ENCODE results near the gene DYNC2H1.

Gene DYNC2H1

GRCh38 chr11:103272876-103273275, 163.7 kb downstream of the DYNC2H1 start:
- Mint-ChIP-seq H3K9me3 (peaks cover 2% of the 10 kb centered on the region), H3K4me3 (no peak overlapping the region), H3K27me3 (no peaks in the 10 kb centered on the region), H3K27ac (no peak overlapping the region), H3K4me1 (no peaks in the 10 kb centered on the region), H3K36me3 (no peaks in the 10 kb centered on the region)
- DNase-seq (ENCODE audit: low spot score in 2 of 2) (no peak), ATAC-seq (ENCODE audit: low read depth) (no peak)

- Mint-ChIP-seq H3K9me3 (peaks cover 2% of the 10 kb centered on the region), H3K36me3 (no peaks in the 10 kb centered on the region), H3K4me3 (no peak overlapping the region), H3K27ac (no peak overlapping the region), H3K4me1 (no peaks in the 10 kb centered on the region), H3K27me3 (no peaks in the 10 kb centered on the region)
- DNase-seq (ENCODE audit: low spot score in 2 of 2) (no peak), ATAC-seq (ENCODE audit: low read depth) (no peak)
Observed at GRCh38 chr11:103274025-103274424, 164.8 kb downstream of the DYNC2H1 start.

- no peak overlapping the region for H3K27ac Mint-ChIP-seq
- no peaks in the 10 kb centered on the region for H3K9me3 Mint-ChIP-seq
- H3K4me3 Mint-ChIP-seq: no peak overlapping the region
- no peak for DNase-seq (ENCODE audit: low spot score in 2 of 2)
- H3K27me3 Mint-ChIP-seq: no peaks in the 10 kb centered on the region
- ATAC-seq (ENCODE audit: low read depth): no peak
- no peaks in the 10 kb centered on the region for H3K36me3 Mint-ChIP-seq
- H3K4me1 Mint-ChIP-seq: no peaks in the 10 kb centered on the region
Observed at GRCh38 chr11:103279821-103280220, 170.6 kb downstream of the DYNC2H1 start.

- H3K27ac Mint-ChIP-seq: no peak overlapping the region
- no peaks in the 10 kb centered on the region for H3K9me3 Mint-ChIP-seq
- H3K36me3 Mint-ChIP-seq: no peaks in the 10 kb centered on the region
- H3K4me1 Mint-ChIP-seq: no peaks in the 10 kb centered on the region
- DNase-seq (ENCODE audit: low spot score in 2 of 2): no peak
- no peak for ATAC-seq (ENCODE audit: low read depth)
- no peaks in the 10 kb centered on the region for H3K27me3 Mint-ChIP-seq
- no peak overlapping the region for H3K4me3 Mint-ChIP-seq
Observed at GRCh38 chr11:103281301-103281700, 172.1 kb downstream of the DYNC2H1 start.

DNA sequence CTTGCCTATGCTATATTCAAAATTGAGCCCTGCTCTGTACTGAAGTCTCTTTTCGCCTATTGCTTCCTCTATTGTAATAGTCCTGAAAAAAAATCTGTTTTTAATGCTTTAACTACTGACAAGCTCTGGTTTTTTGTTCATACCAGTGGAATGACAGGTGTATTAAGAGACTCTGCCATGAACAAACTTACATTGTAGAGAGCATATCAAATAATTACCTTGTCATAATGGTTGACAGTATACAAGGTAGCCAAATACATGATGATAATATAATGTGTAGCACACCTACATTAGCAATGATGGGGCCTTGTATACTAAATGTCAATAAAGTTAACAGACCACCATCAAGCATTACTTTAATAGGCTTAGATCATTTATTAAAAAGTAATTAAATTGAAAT, 175.0 kb downstream of the DYNC2H1 start:
- H3K27me3 Mint-ChIP-seq: no peaks in the 10 kb centered on the region
- H3K4me1 Mint-ChIP-seq: no peaks in the 10 kb centered on the region
- H3K9me3 Mint-ChIP-seq: no peaks in the 10 kb centered on the region
- ATAC-seq (ENCODE audit: low read depth): no peak
- DNase-seq (ENCODE audit: low spot score in 2 of 2): no peak
- H3K36me3 Mint-ChIP-seq: peaks cover 8% of the 10 kb centered on the region
- no peak overlapping the region for H3K4me3 Mint-ChIP-seq
- H3K27ac Mint-ChIP-seq: no peak overlapping the region

- no peaks in the 10 kb centered on the region for H3K4me1 Mint-ChIP-seq
- H3K27me3 Mint-ChIP-seq: no peaks in the 10 kb centered on the region
- DNase-seq (ENCODE audit: low spot score in 2 of 2) (no peak), ATAC-seq (ENCODE audit: low read depth) (no peak)
- no peak overlapping the region for H3K27ac Mint-ChIP-seq
- peaks cover 11% of the 10 kb centered on the region for H3K36me3 Mint-ChIP-seq
- no peak overlapping the region for H3K4me3 Mint-ChIP-seq
- H3K9me3 Mint-ChIP-seq: peaks cover 26% of the 10 kb centered on the region
Observed at GRCh38 chr11:103294516-103294915, 185.3 kb downstream of the DYNC2H1 start.

GRCh38 chr11:103295704-103296103, 186.5 kb downstream of the DYNC2H1 start:
- Mint-ChIP-seq H3K27ac (no peak overlapping the region), H3K9me3 (peaks cover 26% of the 10 kb centered on the region), H3K4me3 (no peak overlapping the region), H3K36me3 (peaks cover 11% of the 10 kb centered on the region), H3K27me3 (no peaks in the 10 kb centered on the region), H3K4me1 (no peaks in the 10 kb centered on the region)
- ATAC-seq (ENCODE audit: low read depth) (no peak), DNase-seq (ENCODE audit: low spot score in 2 of 2) (no peak)

DNA sequence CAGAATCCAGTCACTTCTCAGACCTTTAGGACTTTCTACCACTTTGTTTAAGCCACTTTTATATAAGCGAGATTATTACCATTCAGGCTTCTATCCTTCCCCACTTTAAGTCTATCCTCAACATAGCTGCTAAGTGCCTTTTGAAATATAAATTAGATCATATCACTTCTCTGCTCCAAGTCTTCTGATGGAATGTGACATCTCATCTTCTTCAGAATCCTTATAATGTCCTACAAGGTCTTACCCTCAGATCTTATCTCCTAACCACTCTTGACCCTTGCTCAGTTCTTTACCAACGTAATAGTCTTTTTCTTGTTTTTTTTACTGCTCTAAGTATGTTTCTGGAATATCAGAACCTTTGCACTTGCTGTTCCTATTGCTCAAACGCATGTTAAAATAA, 188.7 kb downstream of the DYNC2H1 start:
- Mint-ChIP-seq H3K36me3 (peaks cover 11% of the 10 kb centered on the region), H3K27me3 (no peaks in the 10 kb centered on the region), H3K4me1 (no peaks in the 10 kb centered on the region), H3K27ac (no peak overlapping the region), H3K9me3 (peaks cover 19% of the 10 kb centered on the region), H3K4me3 (no peak overlapping the region)
- ATAC-seq (ENCODE audit: low read depth): no peak
- no peak for DNase-seq (ENCODE audit: low spot score in 2 of 2)

DNA sequence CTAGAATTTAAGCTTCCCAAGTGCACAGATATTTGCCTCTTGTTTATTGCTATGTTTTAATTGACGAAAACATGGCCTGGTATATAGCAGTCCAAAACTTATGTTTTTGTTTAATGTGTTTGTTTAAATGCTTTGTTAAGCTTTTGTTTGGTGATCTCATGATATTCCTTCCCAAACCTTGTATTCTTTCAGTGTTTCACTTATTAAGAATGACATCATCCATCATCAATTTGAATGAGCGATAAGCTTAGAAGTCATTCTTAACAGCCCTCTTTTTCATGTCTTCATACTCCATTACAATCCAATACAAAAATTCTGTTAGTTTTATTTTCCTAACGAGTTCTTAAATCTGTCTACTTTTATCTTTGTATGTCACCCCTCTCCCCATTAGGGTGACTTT, 206.0 kb downstream of the DYNC2H1 start:
- no peak overlapping the region for H3K4me3 Mint-ChIP-seq
- no peak for DNase-seq (ENCODE audit: low spot score in 2 of 2)

DNA sequence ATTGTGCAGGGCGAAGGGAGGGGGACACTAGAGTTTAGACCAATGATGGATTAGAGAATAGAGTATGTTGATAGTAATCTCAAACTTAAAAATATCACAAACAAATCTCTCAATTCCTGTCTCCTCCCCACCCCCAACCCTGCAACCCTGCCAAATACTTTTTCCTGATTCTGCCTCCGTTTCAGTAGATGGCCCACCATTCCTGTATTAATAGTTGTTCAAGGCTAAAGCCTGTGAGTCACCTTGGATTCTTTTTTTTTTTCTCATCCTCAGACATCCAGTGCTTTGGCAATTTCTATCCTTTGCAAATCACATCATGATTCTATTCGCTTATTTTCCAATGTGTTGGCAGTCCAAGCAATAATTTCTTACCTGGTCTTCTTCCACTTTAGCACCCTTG, 207.9 kb downstream of the DYNC2H1 start:
- no peaks in the 10 kb centered on the region for H3K27me3 Mint-ChIP-seq
- DNase-seq (ENCODE audit: low spot score in 2 of 2) (no peak), ATAC-seq (ENCODE audit: low read depth) (no peak)
- peaks cover 2% of the 10 kb centered on the region for H3K36me3 Mint-ChIP-seq
- H3K9me3 Mint-ChIP-seq: no peaks in the 10 kb centered on the region
- no peak overlapping the region for H3K4me3 Mint-ChIP-seq
- H3K27ac Mint-ChIP-seq: no peak overlapping the region
- H3K4me1 Mint-ChIP-seq: no peaks in the 10 kb centered on the region

More for the DNA sequence above, 206.0 kb downstream of the DYNC2H1 start:
- no peak for ATAC-seq (ENCODE audit: low read depth)
- Mint-ChIP-seq H3K36me3 (peaks cover 2% of the 10 kb centered on the region), H3K27me3 (no peaks in the 10 kb centered on the region), H3K27ac (no peak overlapping the region), H3K4me1 (no peaks in the 10 kb centered on the region), H3K9me3 (no peaks in the 10 kb centered on the region)

DNA sequence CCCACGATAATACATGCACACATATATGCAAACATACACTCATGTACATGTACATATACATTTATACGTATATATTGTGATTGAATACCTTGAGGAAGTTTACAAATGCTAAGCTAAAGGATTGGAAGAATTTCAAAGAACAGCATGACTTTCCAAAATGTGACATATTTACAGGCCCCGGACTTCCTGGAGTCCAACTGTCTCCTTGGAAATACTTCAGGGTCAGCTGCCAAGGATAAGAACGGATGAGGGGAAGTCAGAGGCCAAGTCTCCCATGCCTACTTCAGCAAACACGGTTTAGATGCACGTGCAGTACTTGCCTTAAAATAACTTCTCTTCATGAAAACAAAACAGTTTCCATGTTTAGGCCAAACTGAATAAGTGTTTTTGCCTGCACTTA, 213.6 kb downstream of the DYNC2H1 start:
- H3K27me3 Mint-ChIP-seq: no peaks in the 10 kb centered on the region
- H3K9me3 Mint-ChIP-seq: no peaks in the 10 kb centered on the region
- no peak overlapping the region for H3K4me3 Mint-ChIP-seq
- H3K27ac Mint-ChIP-seq: no peak overlapping the region
- peaks cover 5% of the 10 kb centered on the region for H3K36me3 Mint-ChIP-seq
- DNase-seq (ENCODE audit: low spot score in 2 of 2): no peak
- no peak for ATAC-seq (ENCODE audit: low read depth)
- peaks cover 7% of the 10 kb centered on the region for H3K4me1 Mint-ChIP-seq

- Mint-ChIP-seq H3K36me3 (peaks cover 4% of the 10 kb centered on the region), H3K4me1 (peaks cover 7% of the 10 kb centered on the region), H3K9me3 (no peaks in the 10 kb centered on the region), H3K27me3 (no peaks in the 10 kb centered on the region), H3K4me3 (no peak overlapping the region), H3K27ac (no peak overlapping the region)
- ATAC-seq (ENCODE audit: low read depth) (no peak), DNase-seq (ENCODE audit: low spot score in 2 of 2) (no peak)
Observed at GRCh38 chr11:103325686-103326069, 216.5 kb downstream of the DYNC2H1 start.

GRCh38 chr11:103326070-103326794, 217.0 kb downstream of the DYNC2H1 start:
- DNase-seq (ENCODE audit: low spot score in 2 of 2) (peak in 1 of 2 donors; percentile 23), ATAC-seq (ENCODE audit: low read depth) (peak; percentile 53)
- H3K4me1 Mint-ChIP-seq: peaks cover 7% of the 10 kb centered on the region
- no peaks in the 10 kb centered on the region for H3K27me3 Mint-ChIP-seq
- H3K4me3 Mint-ChIP-seq: no peak overlapping the region
- no peak overlapping the region for H3K27ac Mint-ChIP-seq
- no peaks in the 10 kb centered on the region for H3K9me3 Mint-ChIP-seq
- peaks cover 4% of the 10 kb centered on the region for H3K36me3 Mint-ChIP-seq

GRCh38 chr11:103327721-103328120, 218.5 kb downstream of the DYNC2H1 start:
- ATAC-seq (ENCODE audit: low read depth): no peak
- Mint-ChIP-seq H3K9me3 (no peaks in the 10 kb centered on the region), H3K4me1 (peaks cover 7% of the 10 kb centered on the region), H3K27ac (no peak overlapping the region), H3K27me3 (no peaks in the 10 kb centered on the region), H3K36me3 (peaks cover 4% of the 10 kb centered on the region), H3K4me3 (no peak overlapping the region)
- DNase-seq (ENCODE audit: low spot score in 2 of 2): no peak

- Mint-ChIP-seq H3K27ac (no peak overlapping the region), H3K4me3 (no peak overlapping the region), H3K9me3 (no peaks in the 10 kb centered on the region)
Observed at GRCh38 chr11:103332409-103332808, 223.2 kb downstream of the DYNC2H1 start.

More at GRCh38 chr11:103332409-103332808, 223.2 kb downstream of the DYNC2H1 start:
- H3K36me3 Mint-ChIP-seq: no peaks in the 10 kb centered on the region
- no peak for DNase-seq (ENCODE audit: low spot score in 2 of 2)
- no peaks in the 10 kb centered on the region for H3K4me1 Mint-ChIP-seq
- ATAC-seq (ENCODE audit: low read depth): no peak
- no peaks in the 10 kb centered on the region for H3K27me3 Mint-ChIP-seq

Measured in memory B cell (primary cell).